GM10266 (cell line): ENCODE results near the gene TAS1R3.

Experiments used
- DNase-seq: peaks from one replicate; pipeline ENCODE4 v3.0.0; 2012; ENCODE audit errors: extremely low spot score
- TF ChIP-seq, protein P1 (sequence below): IDR thresholded peaks from 2 replicates; pipeline ENCODE4 v1.5.1; 2012; ENCODE audit warnings: mild to moderate bottlenecking, low read depth; ENCODE audit not compliant: control insufficient read depth, insufficient read depth; ENCODE audit errors: missing control alignments

Gene TAS1R3

DNA sequence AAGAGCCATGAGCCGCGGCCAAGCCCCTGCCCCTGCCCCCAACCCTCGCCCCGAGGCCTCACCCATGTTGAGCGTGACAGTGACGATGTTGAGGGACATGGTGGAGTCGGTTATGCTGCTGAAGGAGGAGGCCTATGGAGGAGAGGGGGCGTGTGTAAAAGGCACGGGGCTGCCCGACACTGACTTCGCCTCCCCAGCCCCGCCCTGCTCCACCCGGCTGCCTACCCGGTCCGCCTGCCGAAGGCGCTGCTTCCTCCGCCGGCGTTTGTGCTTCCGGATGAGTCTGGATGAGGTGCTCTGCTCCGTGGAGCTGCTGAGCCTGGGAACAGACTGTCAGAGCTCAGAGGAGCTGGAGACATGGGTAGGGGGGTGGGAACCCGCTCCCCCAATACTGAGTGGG lies 9.1 kb downstream of the TAS1R3 start:
- TF ChIP-seq, protein P1, sequence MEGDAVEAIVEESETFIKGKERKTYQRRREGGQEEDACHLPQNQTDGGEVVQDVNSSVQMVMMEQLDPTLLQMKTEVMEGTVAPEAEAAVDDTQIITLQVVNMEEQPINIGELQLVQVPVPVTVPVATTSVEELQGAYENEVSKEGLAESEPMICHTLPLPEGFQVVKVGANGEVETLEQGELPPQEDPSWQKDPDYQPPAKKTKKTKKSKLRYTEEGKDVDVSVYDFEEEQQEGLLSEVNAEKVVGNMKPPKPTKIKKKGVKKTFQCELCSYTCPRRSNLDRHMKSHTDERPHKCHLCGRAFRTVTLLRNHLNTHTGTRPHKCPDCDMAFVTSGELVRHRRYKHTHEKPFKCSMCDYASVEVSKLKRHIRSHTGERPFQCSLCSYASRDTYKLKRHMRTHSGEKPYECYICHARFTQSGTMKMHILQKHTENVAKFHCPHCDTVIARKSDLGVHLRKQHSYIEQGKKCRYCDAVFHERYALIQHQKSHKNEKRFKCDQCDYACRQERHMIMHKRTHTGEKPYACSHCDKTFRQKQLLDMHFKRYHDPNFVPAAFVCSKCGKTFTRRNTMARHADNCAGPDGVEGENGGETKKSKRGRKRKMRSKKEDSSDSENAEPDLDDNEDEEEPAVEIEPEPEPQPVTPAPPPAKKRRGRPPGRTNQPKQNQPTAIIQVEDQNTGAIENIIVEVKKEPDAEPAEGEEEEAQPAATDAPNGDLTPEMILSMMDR: no peak
- no peak for DNase-seq

- DNase-seq: no peak
- TF ChIP-seq, protein P1: no peak
Measured at GRCh38 chr1:1340791-1341548, 9.9 kb downstream of the TAS1R3 start.

DNA sequence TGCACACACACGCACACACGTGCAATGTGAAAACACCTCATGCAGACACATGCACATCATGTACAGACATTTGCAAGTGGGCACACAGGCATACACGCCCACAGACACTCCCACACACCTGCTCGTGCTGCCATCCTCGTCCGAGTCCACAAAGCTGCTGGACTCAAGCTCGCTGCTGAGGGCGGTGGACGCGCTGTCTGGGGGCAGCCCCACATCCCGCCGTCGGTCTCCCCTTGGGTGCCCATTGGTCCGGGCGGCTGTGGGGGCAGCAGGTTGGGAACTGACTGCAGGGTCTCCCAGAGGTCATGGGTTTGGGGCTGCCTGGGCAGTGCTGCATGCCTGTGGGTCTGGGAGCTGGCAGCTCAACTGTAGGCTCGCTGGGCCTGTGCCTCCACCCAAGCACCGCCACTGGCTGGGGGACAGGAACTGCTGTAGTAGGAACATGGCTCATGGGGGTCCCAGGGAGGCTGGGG lies 10.5 kb downstream of the TAS1R3 start:
- TF ChIP-seq, protein P1: no peak
- DNase-seq: no peak

GRCh38 chr1:1342061-1342562 lies 11.0 kb downstream of the TAS1R3 start:
- TF ChIP-seq, protein P1: no peak

DNA sequence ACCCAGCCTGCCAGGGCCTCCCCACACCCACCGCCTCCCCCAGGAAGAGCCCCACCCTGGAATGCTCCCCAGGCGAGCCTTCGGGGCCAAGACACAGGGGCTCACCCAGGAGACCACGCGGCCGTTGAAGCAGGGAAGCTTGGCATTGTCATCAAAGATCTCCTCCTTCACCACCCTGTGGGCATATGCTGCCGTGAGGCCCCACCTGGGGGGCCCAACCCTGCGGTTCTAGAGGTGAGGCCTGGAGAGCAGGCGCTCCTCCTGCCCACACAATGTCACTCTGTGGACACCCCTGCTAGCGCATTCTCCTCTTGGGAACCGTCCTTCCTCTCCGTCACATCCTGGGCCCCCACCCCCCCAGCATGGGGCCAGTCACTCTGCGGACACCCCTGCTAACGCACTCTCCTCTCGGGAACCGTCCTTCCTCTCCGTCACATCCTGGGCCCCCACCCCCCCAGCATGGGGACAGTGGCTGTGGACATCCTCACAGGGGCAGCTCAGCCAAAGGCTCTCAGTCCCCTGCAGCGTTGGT lies 11.6 kb downstream of the TAS1R3 start:
- DNase-seq: no peak
- TF ChIP-seq, protein P1: no peak

More at GRCh38 chr1:1342061-1342562, 11.0 kb downstream of the TAS1R3 start:
- DNase-seq: no peak

DNA sequence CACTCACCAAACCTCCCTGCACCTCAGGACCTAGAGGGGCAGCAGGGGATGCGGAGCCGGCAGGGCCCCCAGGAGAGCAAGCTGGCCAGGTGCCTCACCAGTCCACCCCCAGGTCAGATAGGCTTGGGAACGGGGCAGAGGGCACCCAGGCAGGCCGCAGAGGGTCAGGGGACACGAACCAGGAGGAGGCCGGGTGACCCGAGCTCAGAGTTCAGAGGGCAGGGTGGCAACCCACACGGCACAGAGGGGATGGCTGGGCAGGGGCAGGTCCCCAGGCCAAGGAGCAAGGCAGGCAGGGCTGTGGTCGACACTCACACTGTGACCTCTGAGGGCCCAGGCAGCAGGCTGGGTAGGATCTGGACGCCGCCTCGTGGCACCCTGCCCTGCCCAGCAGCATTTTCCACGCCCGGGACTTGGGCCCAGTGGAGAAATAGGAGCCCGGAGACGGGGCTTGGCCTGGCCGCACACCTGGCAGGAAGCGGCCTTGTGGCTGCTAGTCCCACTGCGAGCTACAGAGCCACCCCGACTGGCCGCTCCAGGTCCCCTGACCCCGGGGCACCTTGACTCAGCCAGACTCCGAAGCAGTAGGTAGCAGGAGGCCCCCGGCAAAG lies 12.8 kb downstream of the TAS1R3 start:
- DNase-seq: no peak
- TF ChIP-seq, protein P1: no peak
